HepG2 (cell line): ENCODE results near the gene PRUNE1. TPM values are rescaled to one million over a fixed set of nuclear protein-coding genes. Genes with fewer than 3 reads are reported as not detected.
A peak's percentile ranks its signal among the peaks of the same experiment; 100 is the strongest.

Experiments
- BRD4 ChIP-seq: sonication (generic); formaldehyde crosslinking; IDR thresholded peaks from 2 replicates; pipeline ENCODE4 v1.4.0; 2020; ENCODE audit warnings: missing genetic modification reagents
- FOXM1 ChIP-seq: sonication (generic); formaldehyde crosslinking; IDR thresholded peaks from 2 replicates; pipeline ENCODE4 v1.5.0; 2020; ENCODE audit warnings: missing genetic modification reagents
- MZF1 ChIP-seq: sonication (generic); formaldehyde crosslinking; IDR thresholded peaks from 2 replicates; pipeline ENCODE4 v1.8.1; 2023; ENCODE audit warnings: mild to moderate bottlenecking, missing genetic modification reagents, borderline replicate concordance
- ONECUT2 ChIP-seq: sonication (generic); formaldehyde crosslinking; IDR thresholded peaks from 2 replicates; pipeline ENCODE4 v1.4.0; 2020; ENCODE audit warnings: missing genetic modification reagents
- PHF21A ChIP-seq: sonication (generic); formaldehyde crosslinking; IDR thresholded peaks from 2 replicates; pipeline ENCODE4 v1.5.0; 2020; ENCODE audit warnings: mild to moderate bottlenecking, missing genetic modification reagents
- PRPF4 ChIP-seq: fragments of 200-400 bp; formaldehyde crosslinking; IDR thresholded peaks from 2 replicates; pipeline ENCODE4 v1.6.1; 2016; ENCODE audit warnings: low read length, low read depth; ENCODE audit not compliant: poor library complexity, severe bottlenecking
- SMARCC2 ChIP-seq: fragments of 450-650 bp; IDR thresholded peaks from 2 replicates; pipeline ENCODE4 v1.6.1; 2017; ENCODE audit warnings: antibody characterized with exemption, mild to moderate bottlenecking
- SMARCE1 ChIP-seq: fragments of 450-650 bp; IDR thresholded peaks from 2 replicates; pipeline ENCODE4 v1.6.1; 2017; ENCODE audit warnings: borderline replicate concordance
- SPEN ChIP-seq: sonication (generic); formaldehyde crosslinking; IDR thresholded peaks from 2 replicates; pipeline ENCODE4 v1.5.1; 2020; ENCODE audit warnings: low read depth, mild to moderate bottlenecking, missing genetic modification reagents
- ZFY ChIP-seq: sonication (generic); formaldehyde crosslinking; IDR thresholded peaks from 2 replicates; pipeline ENCODE4 v1.4.0; 2020; ENCODE audit warnings: missing genetic modification reagents
- ZNF451 ChIP-seq: sonication (generic); formaldehyde crosslinking; IDR thresholded peaks from 2 replicates; pipeline ENCODE4 v1.5.0; 2020; ENCODE audit warnings: mild to moderate bottlenecking, missing genetic modification reagents
- ZNF616 ChIP-seq: sonication (generic); formaldehyde crosslinking; IDR thresholded peaks from 2 replicates; pipeline ENCODE4 v1.5.0; 2020; ENCODE audit warnings: low read depth, mild to moderate bottlenecking, missing genetic modification reagents
- polyA plus RNA-seq, 8 experiments: library from polyadenylated mRNA; depleted of rRNA in 3 of 8; stranded (reverse) in 7 of 8; unstranded in 1 of 8; fragments of >200 nt; fragmentation: Illumina TruSeq in 4 of 8; extraction: Trizol in 4 of 8; gene quantifications; 2 replicates each; pipeline versions ENCODE4 v1.2.1 to v1.2.3, GENCODE V29; 2011 to 2016; ENCODE audit warnings: low read depth in 4 of 8, missing spikeins in 1 of 8, mixed read lengths in 1 of 8; ENCODE audit not compliant: insufficient read depth in 1 of 8
- total RNA-seq, 5 experiments: library from RNA; depleted of rRNA; stranded (reverse); fragments of >200 nt; fragmentation: Illumina TruSeq; extraction: Trizol; gene quantifications; 2 replicates each; pipeline ENCODE4 v1.2.3, GENCODE V29; 2016; ENCODE audit warnings: low read depth in 1 of 5
- TF ChIP-seq, protein P1 (sequence below): sonication (generic); formaldehyde crosslinking; IDR thresholded peaks from 2 replicates; pipeline ENCODE4 v1.5.0; 2020; ENCODE audit warnings: mild to moderate bottlenecking, missing genetic modification reagents, borderline replicate concordance
- TF ChIP-seq, protein P2 (sequence below): sonication (generic); formaldehyde crosslinking; IDR thresholded peaks from 2 replicates; pipeline ENCODE4 v1.5.1; 2020; ENCODE audit warnings: mild to moderate bottlenecking, missing genetic modification reagents, moderate library complexity
- TF ChIP-seq, protein P3 (sequence below): sonication (generic); formaldehyde crosslinking; IDR thresholded peaks from 2 replicates; pipeline ENCODE4 v1.4.0; 2020; ENCODE audit warnings: mild to moderate bottlenecking, low read depth, missing genetic modification reagents
- TF ChIP-seq, protein P4 (sequence below): fragments of 450-650 bp; IDR thresholded peaks from 2 replicates; pipeline ENCODE4 v1.6.1; 2016
- TF ChIP-seq, protein P5 (sequence below): IDR thresholded peaks from 2 replicates; pipeline ENCODE4 v1.6.1; 2018; ENCODE audit warnings: missing genetic modification reagents

The PRUNE1 gene
- total and polyA plus RNA-seq, 2 of the 13 experiments (the other 11 are each of a cell fraction or from before 2014, with no cell fraction given), result 19.0 to 31.9 TPM

DNA sequence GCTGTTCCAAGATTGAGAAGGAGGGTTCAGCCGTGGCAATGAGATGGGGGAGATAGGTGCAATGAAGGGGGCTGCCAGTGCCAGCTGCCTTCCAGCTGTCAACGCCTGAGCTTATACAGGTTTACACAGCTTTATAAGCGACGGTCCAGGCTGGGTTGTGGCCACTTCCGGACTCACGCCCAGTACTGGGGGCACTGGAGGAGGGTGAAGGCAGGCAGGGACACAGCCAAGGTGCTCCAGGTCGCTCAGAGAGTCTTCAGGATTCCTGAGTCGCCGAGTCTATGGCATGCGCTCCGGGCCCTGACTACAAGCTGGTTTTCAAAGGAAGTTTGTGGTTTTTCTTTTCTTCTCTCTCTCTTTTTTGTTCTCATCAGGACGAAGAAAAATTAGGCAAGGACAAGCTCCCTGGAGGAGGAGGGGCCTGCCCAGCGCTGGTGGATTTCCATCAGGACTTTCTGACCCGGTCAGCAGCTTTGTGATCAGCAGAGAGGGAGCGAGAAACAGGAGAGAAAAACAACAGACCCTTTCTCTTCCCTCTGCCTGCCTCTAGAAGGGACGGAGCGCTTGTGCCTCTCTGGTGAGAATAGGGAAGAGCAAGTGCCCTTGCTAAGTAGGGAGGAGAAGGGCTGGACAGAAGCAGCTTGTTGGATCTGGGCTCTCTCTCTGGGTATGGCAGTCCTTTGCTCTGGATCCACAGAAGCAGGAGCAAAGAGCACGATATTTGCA is 1.8 kb upstream of the PRUNE1 start, which contains the start of gene MINDY1 (continued):
- TF ChIP-seq FOXM1 (CRISPR knock-in tag), result no peak
- no peak for TF ChIP-seq PRPF4
- TF ChIP-seq, protein P1, sequence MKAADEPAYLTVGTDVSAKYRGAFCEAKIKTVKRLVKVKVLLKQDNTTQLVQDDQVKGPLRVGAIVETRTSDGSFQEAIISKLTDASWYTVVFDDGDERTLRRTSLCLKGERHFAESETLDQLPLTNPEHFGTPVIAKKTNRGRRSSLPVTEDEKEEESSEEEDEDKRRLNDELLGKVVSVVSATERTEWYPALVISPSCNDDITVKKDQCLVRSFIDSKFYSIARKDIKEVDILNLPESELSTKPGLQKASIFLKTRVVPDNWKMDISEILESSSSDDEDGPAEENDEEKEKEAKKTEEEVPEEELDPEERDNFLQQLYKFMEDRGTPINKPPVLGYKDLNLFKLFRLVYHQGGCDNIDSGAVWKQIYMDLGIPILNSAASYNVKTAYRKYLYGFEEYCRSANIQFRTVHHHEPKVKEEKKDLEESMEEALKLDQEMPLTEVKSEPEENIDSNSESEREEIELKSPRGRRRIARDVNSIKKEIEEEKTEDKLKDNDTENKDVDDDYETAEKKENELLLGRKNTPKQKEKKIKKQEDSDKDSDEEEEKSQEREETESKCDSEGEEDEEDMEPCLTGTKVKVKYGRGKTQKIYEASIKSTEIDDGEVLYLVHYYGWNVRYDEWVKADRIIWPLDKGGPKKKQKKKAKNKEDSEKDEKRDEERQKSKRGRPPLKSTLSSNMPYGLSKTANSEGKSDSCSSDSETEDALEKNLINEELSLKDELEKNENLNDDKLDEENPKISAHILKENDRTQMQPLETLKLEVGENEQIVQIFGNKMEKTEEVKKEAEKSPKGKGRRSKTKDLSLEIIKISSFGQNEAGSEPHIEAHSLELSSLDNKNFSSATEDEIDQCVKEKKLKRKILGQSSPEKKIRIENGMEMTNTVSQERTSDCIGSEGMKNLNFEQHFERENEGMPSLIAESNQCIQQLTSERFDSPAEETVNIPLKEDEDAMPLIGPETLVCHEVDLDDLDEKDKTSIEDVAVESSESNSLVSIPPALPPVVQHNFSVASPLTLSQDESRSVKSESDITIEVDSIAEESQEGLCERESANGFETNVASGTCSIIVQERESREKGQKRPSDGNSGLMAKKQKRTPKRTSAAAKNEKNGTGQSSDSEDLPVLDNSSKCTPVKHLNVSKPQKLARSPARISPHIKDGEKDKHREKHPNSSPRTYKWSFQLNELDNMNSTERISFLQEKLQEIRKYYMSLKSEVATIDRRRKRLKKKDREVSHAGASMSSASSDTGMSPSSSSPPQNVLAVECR (CRISPR knock-in tag), result peak; percentile 59; the same call in 1 of the 2 replicates
- peak; percentile 9; the same call in 1 of the 2 replicates for TF ChIP-seq ZFY (CRISPR knock-in tag)
- TF ChIP-seq ZNF616 (CRISPR knock-in tag), result no peak
- TF ChIP-seq, protein P2, sequence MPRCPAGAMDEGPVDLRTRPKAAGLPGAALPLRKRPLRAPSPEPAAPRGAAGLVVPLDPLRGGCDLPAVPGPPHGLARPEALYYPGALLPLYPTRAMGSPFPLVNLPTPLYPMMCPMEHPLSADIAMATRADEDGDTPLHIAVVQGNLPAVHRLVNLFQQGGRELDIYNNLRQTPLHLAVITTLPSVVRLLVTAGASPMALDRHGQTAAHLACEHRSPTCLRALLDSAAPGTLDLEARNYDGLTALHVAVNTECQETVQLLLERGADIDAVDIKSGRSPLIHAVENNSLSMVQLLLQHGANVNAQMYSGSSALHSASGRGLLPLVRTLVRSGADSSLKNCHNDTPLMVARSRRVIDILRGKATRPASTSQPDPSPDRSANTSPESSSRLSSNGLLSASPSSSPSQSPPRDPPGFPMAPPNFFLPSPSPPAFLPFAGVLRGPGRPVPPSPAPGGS (CRISPR knock-in tag), result no peak
- TF ChIP-seq, protein P3, sequence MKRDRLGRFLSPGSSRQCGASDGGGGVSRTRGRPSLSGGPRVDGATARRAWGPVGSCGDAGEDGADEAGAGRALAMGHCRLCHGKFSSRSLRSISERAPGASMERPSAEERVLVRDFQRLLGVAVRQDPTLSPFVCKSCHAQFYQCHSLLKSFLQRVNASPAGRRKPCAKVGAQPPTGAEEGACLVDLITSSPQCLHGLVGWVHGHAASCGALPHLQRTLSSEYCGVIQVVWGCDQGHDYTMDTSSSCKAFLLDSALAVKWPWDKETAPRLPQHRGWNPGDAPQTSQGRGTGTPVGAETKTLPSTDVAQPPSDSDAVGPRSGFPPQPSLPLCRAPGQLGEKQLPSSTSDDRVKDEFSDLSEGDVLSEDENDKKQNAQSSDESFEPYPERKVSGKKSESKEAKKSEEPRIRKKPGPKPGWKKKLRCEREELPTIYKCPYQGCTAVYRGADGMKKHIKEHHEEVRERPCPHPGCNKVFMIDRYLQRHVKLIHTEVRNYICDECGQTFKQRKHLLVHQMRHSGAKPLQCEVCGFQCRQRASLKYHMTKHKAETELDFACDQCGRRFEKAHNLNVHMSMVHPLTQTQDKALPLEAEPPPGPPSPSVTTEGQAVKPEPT, result no peak
- TF ChIP-seq, protein P4, sequence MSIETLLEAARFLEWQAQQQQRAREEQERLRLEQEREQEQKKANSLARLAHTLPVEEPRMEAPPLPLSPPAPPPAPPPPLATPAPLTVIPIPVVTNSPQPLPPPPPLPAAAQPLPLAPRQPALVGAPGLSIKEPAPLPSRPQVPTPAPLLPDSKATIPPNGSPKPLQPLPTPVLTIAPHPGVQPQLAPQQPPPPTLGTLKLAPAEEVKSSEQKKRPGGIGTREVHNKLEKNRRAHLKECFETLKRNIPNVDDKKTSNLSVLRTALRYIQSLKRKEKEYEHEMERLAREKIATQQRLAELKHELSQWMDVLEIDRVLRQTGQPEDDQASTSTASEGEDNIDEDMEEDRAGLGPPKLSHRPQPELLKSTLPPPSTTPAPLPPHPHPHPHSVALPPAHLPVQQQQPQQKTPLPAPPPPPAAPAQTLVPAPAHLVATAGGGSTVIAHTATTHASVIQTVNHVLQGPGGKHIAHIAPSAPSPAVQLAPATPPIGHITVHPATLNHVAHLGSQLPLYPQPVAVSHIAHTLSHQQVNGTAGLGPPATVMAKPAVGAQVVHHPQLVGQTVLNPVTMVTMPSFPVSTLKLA, result no peak
- TF ChIP-seq, protein P5, sequence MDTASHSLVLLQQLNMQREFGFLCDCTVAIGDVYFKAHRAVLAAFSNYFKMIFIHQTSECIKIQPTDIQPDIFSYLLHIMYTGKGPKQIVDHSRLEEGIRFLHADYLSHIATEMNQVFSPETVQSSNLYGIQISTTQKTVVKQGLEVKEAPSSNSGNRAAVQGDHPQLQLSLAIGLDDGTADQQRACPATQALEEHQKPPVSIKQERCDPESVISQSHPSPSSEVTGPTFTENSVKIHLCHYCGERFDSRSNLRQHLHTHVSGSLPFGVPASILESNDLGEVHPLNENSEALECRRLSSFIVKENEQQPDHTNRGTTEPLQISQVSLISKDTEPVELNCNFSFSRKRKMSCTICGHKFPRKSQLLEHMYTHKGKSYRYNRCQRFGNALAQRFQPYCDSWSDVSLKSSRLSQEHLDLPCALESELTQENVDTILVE (CRISPR knock-in tag), result peak; percentile 33; the same call in 1 of the 2 replicates
- no peak for TF ChIP-seq BRD4 (CRISPR knock-in tag)
- no peak for TF ChIP-seq MZF1 (CRISPR knock-in tag)
- TF ChIP-seq PHF21A (CRISPR knock-in tag), result 0 out of 2 replicates have a peak, but pooled peaks have one; percentile 35
- no peak for TF ChIP-seq ONECUT2 (CRISPR knock-in tag)
- TF ChIP-seq SPEN (CRISPR knock-in tag), result no peak
- TF ChIP-seq SMARCE1, result no peak
- TF ChIP-seq ZNF451 (CRISPR knock-in tag), result no peak
- no peak for TF ChIP-seq SMARCC2
